Transverse colon (tissue), 3 donors: Measurements from ENCODE around the gene UIMC1.

ENCODE experiments used
- POLR2A ChIP-seq: fragments of 450-650 bp; IDR thresholded peaks from one replicate; pipeline ENCODE4 v1.6.1; 2016; ENCODE audit warnings: antibody characterized with exemption, mild to moderate bottlenecking, moderate library complexity
- TF ChIP-seq, protein P1 (sequence below), 5 experiments: fragments of 200-600 bp in 3 of 5; fragments of 450-650 bp in 2 of 5; sonication (generic) in 3 of 5; IDR thresholded peaks; 1 replicate in 2 of 5; 2 replicates in 3 of 5; pipeline ENCODE4 v1.5.1; 2016 to 2017; ENCODE audit warnings: antibody characterized with exemption in 5 of 5, inconsistent platforms in 3 of 5, mild to moderate bottlenecking in 2 of 5, moderate library complexity in 1 of 5

DNA sequence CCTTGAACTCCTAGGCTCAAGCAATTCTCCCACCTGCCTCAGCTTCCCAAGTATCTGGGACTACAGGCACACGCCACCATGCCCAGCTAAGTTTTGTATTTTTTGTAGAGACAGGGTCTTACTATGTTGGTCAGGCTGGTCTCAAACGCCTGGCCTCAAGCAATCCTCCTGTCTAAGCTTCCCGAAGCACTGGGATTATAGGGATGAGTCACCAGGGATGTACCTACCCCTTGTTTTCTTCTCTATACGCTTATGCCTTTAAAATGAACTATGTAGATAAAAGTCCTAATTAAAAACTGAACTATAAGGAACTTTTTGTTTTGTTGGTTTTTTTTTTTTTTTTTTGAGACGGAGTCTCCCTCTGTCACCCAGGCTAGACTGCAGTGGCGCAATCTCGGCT is 25.8 kb downstream of the UIMC1 start:
- TF ChIP-seq, protein P1, sequence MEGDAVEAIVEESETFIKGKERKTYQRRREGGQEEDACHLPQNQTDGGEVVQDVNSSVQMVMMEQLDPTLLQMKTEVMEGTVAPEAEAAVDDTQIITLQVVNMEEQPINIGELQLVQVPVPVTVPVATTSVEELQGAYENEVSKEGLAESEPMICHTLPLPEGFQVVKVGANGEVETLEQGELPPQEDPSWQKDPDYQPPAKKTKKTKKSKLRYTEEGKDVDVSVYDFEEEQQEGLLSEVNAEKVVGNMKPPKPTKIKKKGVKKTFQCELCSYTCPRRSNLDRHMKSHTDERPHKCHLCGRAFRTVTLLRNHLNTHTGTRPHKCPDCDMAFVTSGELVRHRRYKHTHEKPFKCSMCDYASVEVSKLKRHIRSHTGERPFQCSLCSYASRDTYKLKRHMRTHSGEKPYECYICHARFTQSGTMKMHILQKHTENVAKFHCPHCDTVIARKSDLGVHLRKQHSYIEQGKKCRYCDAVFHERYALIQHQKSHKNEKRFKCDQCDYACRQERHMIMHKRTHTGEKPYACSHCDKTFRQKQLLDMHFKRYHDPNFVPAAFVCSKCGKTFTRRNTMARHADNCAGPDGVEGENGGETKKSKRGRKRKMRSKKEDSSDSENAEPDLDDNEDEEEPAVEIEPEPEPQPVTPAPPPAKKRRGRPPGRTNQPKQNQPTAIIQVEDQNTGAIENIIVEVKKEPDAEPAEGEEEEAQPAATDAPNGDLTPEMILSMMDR (IDR thresholded peaks at IDR 0.05): no peak
- no peak for TF ChIP-seq POLR2A
